Epidermal melanocyte (primary cell): Measurements from ENCODE around the gene ALKBH5.

Source experiments
- DNase-seq: peaks from one replicate; pipeline ENCODE4 v3.0.0; 2011; ENCODE audit warnings: low spot score; ENCODE audit not compliant: insufficient read length

Gene ALKBH5

GRCh38 chr17:18157354-18157985, 26.2 kb upstream of the ALKBH5 start:
- DNase-seq, result no peak

DNA sequence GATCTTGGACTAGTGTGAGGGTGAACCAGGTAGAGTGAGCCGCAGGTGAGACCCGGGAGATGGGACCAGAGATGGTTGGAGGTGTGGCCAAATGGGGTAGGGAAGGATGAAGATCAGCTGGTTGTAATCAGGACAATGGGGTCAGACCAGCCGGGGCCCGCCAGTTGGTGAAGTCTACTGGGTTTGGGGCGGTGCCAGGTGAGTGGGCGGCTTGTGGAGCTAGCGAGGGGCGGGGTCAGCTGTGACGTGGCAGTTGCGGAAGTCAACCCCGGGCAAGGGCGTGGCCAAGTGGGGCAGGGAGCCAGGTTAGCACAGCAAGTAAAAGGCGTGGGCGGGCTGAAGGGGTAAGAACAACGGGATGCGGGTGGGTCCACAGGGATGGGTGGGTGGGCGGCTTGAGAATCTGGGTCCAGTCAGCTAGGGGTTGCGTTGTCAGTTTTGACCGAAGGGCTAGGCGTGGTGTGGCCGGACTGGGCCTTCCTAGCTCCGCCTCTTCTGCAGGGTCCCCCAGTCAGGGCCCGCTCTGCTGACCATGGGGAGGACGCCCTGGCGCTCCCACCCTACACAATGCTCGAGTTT, 25.5 kb upstream of the ALKBH5 start:
- DNase-seq, result peak; percentile 71

- no peak for DNase-seq
These were observed 24.0 kb upstream of the ALKBH5 start for GRCh38 chr17:18159551-18160120.

DNA sequence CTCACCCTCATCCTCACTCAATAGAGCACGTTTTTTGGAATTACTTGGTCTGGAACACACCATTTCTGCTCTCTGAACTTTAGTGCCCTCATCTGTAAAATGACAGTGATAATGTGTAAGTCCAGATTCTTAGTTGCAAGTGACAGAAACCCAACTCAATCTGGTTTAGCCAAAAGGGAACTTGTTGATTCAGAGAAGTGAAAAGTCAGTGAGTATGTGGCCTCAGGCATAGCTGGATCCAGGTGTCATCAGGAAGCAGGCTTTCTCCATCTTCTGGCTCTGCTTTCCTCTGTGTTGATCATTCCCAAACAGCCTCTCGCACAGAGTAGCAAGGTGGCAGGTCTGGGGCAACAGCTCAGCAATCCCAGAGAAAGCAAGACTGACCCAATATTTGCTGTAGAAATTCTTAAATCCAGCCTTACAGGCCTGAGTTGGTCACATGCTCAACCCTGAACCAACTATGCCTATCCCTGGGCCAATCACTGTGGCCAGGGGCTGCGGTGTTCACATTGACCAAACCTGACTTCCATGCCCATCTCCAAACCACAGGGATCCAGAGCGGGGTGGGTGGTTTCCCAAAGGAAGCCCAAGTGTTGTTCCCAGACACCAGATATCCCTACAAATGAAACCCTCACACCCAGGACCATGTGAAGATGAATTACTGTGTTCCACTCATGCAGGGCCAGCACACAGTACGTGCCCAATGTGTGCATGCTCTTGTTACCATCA, 23.3 kb upstream of the ALKBH5 start:
- DNase-seq, result no peak

GRCh38 chr17:18161207-18162145, 22.2 kb upstream of the ALKBH5 start:
- DNase-seq, result no peak

GRCh38 chr17:18163547-18163946, 20.1 kb upstream of the ALKBH5 start:
- no peak for DNase-seq

- no peak for DNase-seq
These were observed 16.7 kb upstream of the ALKBH5 start for GRCh38 chr17:18166894-18167293.

DNA sequence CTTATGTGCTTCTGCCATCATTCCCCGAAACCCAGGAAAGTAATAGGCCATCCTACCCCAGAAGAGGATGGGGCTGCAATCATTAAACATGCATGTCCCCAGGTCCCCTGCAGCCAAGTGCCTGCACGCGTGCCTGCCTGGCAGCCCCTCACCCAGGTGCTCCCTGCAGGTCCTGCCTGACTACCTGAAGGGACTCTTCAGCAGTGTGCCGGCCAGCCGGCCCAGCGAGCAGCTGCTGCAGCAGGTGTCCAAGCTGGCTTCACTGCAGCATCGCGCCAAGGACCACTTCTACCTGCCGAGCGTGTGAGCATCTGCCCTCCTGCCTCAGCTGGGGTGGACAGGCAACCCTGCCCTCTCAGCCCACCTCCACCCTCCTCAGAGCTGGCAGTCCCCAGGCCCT, 16.2 kb upstream of the ALKBH5 start:
- DNase-seq, result no peak

DNA sequence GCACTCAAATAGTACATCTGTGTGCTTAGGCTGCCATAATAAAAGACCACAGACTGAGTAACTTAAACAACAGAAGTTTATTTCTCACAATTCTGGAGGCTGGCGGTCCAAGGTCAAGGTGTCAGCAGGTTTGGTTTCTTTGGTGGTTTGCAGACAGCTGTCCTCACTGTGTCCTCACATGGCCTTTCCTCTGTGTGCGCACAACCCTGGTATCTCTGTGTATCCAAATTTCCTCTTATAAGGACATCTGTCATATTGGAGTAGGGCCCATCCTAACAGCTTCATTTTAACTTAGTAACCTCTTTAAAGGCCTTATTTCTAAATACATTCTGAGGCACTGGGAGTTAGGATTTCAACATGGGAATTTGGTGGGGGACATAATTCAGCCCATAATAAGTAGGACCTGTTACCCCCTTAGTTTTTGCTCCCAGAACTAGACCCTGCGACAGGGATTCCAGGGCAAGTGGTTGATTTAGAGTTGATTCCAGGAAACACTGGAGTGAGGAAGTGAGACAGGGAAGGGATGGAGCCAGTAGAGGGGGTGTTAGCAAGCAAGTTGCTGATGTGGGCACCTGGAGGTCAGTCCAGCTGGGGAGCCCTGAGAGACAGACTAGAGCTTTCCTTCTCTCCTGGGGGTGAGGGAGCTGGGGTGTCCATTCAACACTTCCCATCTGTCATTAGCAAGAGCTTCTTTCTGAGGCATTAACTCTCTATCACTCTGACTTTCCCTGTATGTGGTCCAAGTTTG, 10.9 kb upstream of the ALKBH5 start:
- DNase-seq, result no peak

GRCh38 chr17:18173740-18174139, 9.9 kb upstream of the ALKBH5 start:
- no peak for DNase-seq

DNA sequence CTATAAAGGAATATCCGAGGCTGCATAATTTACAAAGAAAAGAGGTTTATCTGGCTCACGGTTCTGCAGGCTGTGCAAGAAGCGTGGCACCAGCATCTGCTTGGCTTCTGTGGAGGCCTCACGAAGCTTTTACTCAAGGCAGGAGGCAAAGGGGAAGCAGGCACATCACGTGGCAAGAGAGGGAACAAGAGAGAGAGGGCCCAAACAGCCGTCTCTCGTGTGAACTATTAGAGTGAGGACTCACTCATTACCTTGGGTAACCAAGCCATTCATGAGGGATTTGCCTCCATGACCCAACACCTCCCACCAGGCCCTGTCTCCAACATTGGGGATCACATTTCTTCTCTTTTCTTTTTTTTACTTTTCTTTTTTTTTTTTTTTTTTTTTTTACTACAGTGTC, 7.5 kb upstream of the ALKBH5 start:
- DNase-seq, result no peak

DNA sequence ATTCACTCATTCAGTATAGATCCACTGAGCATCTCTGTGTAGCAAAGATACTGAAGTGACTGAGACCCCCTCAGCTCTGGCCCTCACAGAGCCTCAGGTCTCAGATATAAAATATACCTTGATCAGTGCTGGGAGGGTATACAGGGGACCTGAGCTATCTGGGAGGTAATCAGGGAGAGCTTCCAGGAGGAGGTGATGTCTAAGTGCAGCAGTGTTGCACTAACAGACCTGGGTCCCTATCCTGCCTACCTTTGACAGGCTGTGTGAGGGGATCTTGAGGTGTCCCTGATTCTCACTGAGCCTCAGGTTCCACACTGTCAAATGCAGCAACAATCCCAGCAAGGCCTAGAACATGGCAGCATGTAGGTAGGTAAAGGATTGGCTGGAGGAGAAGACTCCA, 6.5 kb upstream of the ALKBH5 start:
- no peak for DNase-seq

- DNase-seq, result no peak
These were observed 5.9 kb upstream of the ALKBH5 start for GRCh38 chr17:18177722-18178121.

- DNase-seq, result no peak
These were observed 4.4 kb upstream of the ALKBH5 start for GRCh38 chr17:18179196-18179595.

- DNase-seq, result no peak
These were observed 3.8 kb upstream of the ALKBH5 start for GRCh38 chr17:18179804-18180203.

DNA sequence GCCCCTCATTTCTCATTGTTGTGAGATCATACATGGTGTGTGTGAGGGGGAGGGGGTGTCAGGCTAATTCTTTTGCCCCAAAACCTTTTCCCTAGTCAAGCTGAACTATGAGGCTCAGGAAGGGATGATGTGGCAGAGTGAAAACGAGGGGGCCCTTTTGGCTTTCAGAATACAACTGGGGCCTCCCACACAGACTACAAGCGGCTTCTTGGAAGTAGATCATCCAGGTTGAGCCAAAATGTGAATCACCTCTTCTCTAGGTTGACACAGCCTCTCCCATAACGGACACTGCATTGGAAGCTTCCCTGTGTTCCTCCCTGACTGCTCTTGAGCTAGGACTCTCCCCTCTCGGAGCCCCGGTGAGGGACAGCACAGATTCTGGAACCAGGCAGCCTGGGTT, 2.3 kb upstream of the ALKBH5 start:
- no peak for DNase-seq

GRCh38 chr17:18182110-18182977, 1.3 kb upstream of the ALKBH5 start:
- DNase-seq, result no peak

DNA sequence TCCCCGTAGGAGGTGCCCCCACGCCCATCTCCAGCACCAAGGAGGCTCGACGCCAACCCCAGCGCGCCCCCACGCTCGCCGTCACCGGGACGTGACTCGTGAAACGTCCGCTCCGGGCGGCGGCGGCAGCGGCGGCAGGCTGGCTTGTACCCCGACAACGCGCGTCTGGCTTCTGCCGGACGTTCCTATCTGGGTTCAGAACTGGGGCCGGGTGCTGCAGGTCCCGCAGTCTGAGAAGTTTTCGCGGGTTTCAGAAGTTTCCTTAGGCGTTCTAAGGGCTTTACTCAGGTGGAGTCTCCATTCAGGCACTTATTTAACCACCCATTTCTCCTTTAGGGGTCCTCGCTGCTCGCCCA, 672 bp upstream of the ALKBH5 start:
- peak; percentile 77 for DNase-seq

DNA sequence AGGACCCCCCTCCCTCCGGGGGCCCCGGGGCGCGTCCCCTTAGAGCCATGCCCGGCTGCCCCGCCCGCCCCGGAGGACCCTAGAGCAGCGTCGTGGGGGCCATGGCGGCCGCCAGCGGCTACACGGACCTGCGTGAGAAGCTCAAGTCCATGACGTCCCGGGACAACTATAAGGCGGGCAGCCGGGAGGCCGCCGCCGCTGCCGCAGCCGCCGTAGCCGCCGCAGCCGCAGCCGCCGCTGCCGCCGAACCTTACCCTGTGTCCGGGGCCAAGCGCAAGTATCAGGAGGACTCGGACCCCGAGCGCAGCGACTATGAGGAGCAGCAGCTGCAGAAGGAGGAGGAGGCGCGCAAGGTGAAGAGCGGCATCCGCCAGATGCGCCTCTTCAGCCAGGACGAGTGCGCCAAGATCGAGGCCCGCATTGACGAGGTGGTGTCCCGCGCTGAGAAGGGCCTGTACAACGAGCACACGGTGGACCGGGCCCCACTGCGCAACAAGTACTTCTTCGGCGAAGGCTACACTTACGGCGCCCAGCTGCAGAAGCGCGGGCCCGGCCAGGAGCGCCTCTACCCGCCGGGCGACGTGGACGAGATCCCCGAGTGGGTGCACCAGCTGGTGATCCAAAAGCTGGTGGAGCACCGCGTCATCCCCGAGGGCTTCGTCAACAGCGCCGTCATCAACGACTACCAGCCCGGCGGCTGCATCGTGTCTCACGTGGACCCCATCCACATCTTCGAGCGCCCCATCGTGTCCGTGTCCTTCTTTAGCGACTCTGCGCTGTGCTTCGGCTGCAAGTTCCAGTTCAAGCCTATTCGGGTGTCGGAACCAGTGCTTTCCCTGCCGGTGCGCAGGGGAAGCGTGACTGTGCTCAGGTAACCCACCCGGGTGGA, 759 bp downstream of the ALKBH5 start:
- no peak for DNase-seq
